ENCODE measurements around the gene SMYD2. TPM values are rescaled to one million over a fixed set of nuclear protein-coding genes. Genes with fewer than 3 reads are reported as not detected.

SMYD2 gene
- total RNA-seq, 1 experiment from 2014 or later = 6.4 TPM

DNA sequence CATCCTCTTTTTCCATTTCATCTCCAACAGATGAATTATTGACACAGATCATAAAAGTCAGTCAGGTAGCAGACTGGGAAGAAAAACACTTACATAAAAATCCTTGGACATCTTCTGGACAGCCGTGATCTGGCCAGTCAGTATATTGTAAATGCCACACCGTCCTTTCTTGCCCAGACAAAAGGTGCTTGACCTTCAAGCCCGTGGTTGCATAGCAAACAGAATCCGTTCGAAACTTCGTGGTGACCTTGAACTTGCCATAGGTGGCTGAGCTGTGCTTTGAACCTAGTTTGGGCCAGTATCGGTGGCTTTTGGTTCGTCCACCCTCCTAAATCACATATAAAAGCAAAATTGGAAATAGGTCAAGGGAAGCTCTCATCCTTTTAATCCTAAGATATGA is 88.4 kb downstream of the SMYD2 start:
- ATAC-seq (no peak), DNase-seq (ENCODE audit: low spot score) (no peak)
- TF ChIP-seq, protein P1, sequence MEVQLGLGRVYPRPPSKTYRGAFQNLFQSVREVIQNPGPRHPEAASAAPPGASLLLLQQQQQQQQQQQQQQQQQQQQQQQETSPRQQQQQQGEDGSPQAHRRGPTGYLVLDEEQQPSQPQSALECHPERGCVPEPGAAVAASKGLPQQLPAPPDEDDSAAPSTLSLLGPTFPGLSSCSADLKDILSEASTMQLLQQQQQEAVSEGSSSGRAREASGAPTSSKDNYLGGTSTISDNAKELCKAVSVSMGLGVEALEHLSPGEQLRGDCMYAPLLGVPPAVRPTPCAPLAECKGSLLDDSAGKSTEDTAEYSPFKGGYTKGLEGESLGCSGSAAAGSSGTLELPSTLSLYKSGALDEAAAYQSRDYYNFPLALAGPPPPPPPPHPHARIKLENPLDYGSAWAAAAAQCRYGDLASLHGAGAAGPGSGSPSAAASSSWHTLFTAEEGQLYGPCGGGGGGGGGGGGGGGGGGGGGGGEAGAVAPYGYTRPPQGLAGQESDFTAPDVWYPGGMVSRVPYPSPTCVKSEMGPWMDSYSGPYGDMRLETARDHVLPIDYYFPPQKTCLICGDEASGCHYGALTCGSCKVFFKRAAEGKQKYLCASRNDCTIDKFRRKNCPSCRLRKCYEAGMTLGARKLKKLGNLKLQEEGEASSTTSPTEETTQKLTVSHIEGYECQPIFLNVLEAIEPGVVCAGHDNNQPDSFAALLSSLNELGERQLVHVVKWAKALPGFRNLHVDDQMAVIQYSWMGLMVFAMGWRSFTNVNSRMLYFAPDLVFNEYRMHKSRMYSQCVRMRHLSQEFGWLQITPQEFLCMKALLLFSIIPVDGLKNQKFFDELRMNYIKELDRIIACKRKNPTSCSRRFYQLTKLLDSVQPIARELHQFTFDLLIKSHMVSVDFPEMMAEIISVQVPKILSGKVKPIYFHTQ (CRISPR knock-in tag; IDR thresholded peaks at IDR 0.05) = no peak
- Mint-ChIP-seq H3K36me3 (peaks cover 20% of the 10 kb centered on the region), H3K4me3 (no peak overlapping the region), H3K9me3 (no peaks in the 10 kb centered on the region), H3K4me1 (peaks cover 13% of the 10 kb centered on the region), H3K27me3 (ENCODE audit: low read depth) (no peaks in the 10 kb centered on the region), H3K27ac (peak overlapping the region; percentile 26; the same call in 1 of the 2 replicates)
- POLR2A ChIA-PET = no interaction called here
- CTCF ChIA-PET = interaction anchor here (0.7 to 1.4 kb wide), 2 partner anchors 36 to 51 kb away, joined by 3 to 4 read pairs; no protein-coding TSS in a partner anchor

DNA sequence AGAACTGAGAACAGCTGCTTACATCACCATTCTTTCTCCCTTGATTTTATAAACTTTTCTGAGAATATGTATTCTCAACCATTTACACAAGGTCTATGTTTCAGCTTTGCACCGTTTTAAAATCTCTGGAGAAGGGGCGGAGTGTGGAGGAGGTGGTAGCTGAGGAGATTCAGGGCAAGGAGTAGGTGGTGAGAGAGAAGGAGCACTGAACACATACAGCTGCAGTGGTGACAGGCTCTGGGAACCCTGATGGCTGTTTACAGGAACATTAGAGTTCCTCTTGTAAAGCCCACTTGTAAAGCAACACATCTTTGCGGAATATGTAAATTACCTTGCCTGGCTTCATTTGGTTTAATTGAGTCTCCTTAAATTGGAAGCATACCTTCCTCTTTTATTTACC is 89.7 kb downstream of the SMYD2 start:
- Mint-ChIP-seq H3K36me3 (peaks cover 18% of the 10 kb centered on the region), H3K27me3 (ENCODE audit: low read depth) (no peaks in the 10 kb centered on the region), H3K4me3 (no peak overlapping the region), H3K9me3 (no peaks in the 10 kb centered on the region), H3K27ac (peak overlapping the region; percentile 58), H3K4me1 (peaks cover 13% of the 10 kb centered on the region)
- CTCF ChIA-PET = interaction anchor here (1.7 to 2.3 kb wide), 2 partner anchors 21 to 39 kb away, joined by 6 to 8 read pairs; no protein-coding TSS in a partner anchor
- DNase-seq (ENCODE audit: low spot score) (no peak), ATAC-seq (peak; percentile 28; the same call in 1 of the 2 replicates)
- no peak for TF ChIP-seq MYBL2 (CRISPR knock-in tag; IDR thresholded peaks at IDR 0.05)
- no peak for TF ChIP-seq RORB (CRISPR knock-in tag; IDR thresholded peaks at IDR 0.05)
- no peak for TF ChIP-seq ZNF423 (CRISPR knock-in tag; IDR thresholded peaks at IDR 0.05)
- TF ChIP-seq, protein P2, sequence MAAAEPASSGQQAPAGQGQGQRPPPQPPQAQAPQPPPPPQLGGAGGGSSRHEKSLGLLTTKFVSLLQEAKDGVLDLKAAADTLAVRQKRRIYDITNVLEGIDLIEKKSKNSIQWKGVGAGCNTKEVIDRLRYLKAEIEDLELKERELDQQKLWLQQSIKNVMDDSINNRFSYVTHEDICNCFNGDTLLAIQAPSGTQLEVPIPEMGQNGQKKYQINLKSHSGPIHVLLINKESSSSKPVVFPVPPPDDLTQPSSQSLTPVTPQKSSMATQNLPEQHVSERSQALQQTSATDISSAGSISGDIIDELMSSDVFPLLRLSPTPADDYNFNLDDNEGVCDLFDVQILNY (CRISPR knock-in tag; IDR thresholded peaks at IDR 0.05) = no peak
- TF ChIP-seq, protein P3, sequence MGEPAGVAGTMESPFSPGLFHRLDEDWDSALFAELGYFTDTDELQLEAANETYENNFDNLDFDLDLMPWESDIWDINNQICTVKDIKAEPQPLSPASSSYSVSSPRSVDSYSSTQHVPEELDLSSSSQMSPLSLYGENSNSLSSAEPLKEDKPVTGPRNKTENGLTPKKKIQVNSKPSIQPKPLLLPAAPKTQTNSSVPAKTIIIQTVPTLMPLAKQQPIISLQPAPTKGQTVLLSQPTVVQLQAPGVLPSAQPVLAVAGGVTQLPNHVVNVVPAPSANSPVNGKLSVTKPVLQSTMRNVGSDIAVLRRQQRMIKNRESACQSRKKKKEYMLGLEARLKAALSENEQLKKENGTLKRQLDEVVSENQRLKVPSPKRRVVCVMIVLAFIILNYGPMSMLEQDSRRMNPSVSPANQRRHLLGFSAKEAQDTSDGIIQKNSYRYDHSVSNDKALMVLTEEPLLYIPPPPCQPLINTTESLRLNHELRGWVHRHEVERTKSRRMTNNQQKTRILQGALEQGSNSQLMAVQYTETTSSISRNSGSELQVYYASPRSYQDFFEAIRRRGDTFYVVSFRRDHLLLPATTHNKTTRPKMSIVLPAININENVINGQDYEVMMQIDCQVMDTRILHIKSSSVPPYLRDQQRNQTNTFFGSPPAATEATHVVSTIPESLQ (CRISPR knock-in tag; IDR thresholded peaks at IDR 0.05) = no peak
- TF ChIP-seq, protein P4, sequence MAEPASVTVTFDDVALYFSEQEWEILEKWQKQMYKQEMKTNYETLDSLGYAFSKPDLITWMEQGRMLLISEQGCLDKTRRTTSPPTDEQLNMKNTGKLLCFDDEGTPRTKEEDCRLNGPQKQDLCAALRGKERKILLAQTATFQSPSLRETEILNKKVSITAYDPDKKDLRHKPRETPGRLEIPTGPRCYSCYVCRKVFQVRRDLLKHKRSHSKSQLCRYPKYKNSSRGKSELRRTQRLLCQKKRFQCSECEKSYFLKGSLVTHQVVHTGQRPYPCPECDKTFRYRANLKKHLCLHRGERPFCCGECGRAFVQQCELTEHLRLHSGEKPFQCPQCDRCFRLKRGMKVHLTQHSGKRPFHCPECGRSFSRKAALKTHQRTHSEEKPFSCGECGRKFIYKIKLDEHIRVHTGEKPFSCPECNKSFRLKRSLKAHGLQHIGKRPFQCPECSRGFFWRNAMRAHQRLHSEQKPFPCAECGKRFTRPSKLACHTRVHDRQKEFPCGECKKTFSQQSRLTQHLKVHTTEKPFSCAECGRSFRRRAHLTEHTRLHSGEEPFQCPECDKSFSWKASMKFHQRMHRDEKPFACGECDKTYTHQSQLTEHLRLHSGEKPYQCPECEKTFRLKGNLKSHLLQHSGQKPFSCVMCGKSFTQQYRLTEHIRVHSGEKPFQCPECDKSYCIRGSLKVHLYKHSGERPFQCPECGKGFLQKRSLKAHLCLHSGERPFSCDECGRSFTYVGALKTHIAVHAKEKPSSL (CRISPR knock-in tag; conservative IDR thresholded peaks at IDR 0.05) = no peak
- TF ChIP-seq, protein P5, sequence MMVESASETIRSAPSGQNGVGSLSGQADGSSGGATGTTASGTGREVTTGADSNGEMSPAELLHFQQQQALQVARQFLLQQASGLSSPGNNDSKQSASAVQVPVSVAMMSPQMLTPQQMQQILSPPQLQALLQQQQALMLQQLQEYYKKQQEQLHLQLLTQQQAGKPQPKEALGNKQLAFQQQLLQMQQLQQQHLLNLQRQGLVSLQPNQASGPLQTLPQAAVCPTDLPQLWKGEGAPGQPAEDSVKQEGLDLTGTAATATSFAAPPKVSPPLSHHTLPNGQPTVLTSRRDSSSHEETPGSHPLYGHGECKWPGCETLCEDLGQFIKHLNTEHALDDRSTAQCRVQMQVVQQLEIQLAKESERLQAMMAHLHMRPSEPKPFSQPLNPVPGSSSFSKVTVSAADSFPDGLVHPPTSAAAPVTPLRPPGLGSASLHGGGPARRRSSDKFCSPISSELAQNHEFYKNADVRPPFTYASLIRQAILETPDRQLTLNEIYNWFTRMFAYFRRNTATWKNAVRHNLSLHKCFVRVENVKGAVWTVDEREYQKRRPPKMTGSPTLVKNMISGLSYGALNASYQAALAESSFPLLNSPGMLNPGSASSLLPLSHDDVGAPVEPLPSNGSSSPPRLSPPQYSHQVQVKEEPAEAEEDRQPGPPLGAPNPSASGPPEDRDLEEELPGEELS (CRISPR knock-in tag; IDR thresholded peaks at IDR 0.05) = no peak
- TF ChIP-seq, protein P6, sequence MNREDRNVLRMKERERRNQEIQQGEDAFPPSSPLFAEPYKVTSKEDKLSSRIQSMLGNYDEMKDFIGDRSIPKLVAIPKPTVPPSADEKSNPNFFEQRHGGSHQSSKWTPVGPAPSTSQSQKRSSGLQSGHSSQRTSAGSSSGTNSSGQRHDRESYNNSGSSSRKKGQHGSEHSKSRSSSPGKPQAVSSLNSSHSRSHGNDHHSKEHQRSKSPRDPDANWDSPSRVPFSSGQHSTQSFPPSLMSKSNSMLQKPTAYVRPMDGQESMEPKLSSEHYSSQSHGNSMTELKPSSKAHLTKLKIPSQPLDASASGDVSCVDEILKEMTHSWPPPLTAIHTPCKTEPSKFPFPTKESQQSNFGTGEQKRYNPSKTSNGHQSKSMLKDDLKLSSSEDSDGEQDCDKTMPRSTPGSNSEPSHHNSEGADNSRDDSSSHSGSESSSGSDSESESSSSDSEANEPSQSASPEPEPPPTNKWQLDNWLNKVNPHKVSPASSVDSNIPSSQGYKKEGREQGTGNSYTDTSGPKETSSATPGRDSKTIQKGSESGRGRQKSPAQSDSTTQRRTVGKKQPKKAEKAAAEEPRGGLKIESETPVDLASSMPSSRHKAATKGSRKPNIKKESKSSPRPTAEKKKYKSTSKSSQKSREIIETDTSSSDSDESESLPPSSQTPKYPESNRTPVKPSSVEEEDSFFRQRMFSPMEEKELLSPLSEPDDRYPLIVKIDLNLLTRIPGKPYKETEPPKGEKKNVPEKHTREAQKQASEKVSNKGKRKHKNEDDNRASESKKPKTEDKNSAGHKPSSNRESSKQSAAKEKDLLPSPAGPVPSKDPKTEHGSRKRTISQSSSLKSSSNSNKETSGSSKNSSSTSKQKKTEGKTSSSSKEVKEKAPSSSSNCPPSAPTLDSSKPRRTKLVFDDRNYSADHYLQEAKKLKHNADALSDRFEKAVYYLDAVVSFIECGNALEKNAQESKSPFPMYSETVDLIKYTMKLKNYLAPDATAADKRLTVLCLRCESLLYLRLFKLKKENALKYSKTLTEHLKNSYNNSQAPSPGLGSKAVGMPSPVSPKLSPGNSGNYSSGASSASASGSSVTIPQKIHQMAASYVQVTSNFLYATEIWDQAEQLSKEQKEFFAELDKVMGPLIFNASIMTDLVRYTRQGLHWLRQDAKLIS (CRISPR knock-in tag; IDR thresholded peaks at IDR 0.05; ENCODE audit: borderline replicate concordance) = no peak
- no peak for TF ChIP-seq EMX1 (CRISPR knock-in tag; IDR thresholded peaks at IDR 0.05)
- TF ChIP-seq MXD4 (CRISPR knock-in tag; IDR thresholded peaks at IDR 0.05; ENCODE audit: borderline replicate concordance) = no peak
- no peak for TF ChIP-seq TEAD1 (CRISPR knock-in tag; IDR thresholded peaks at IDR 0.05)
- TF ChIP-seq FOXJ3 (CRISPR knock-in tag; IDR thresholded peaks at IDR 0.05; ENCODE audit: borderline replicate concordance) = no peak
- no peak for TF ChIP-seq NFYB (CRISPR knock-in tag; conservative IDR thresholded peaks at IDR 0.05; ENCODE audit: low read depth)
- TF ChIP-seq ELF4 (CRISPR knock-in tag; IDR thresholded peaks at IDR 0.05; ENCODE audit: low read depth) = no peak
- POLR2A ChIA-PET = interaction anchor here (0.7 kb wide), 1 partner anchor 37 kb away, joined by 4 read pairs; no protein-coding TSS in a partner anchor
